Measurements from ENCODE around the gene CDK5. TPM values are rescaled to one million over a fixed set of nuclear protein-coding genes. Genes with fewer than 3 reads are reported as not detected.

CDK5 gene
- total and polyA plus RNA-seq, 9 of the 15 experiments (the other 6 are each of a cell fraction or from before 2014, with no cell fraction given): 3.2 to 38.0 (median 27.5) TPM

DNA sequence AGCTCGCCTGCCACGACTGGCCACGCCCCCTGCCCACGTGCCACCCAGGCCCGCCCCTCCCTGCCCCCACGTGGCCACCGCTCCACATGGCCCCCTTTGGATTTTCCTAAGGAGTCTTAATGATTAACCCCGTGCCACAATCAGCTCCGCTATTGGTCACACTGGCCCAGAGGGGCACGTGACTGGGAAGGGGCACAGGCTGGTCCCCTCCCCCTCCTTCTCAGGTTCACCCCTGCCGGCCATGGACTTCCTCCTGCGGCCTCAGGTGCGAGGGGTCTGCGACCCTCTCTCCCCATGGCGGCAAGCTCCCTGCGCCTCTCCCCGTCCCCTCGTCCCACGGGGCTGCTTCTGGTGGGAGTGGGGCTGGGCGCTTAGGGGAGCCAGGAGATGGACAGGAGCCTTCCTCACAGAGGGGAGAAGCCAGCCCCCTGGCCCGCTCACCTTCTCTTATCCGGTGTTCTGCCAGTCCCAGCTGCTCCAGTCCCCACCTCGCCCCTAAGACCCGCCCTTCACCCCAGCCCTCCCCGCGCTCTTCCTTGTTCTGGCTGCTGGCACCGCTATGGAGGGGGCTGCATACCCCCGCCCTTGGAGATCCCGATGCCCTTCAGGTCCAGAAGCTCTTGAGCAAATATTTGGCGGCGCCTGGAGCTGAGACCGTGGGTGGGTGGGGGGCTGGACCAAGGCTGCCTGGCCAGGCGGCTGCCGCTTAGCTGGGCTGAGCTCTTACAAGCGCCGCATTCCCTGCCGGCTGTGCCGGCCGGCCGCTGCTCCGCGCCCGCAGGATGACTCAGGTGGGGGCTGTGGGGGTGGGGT, 4.9 kb upstream of the CDK5 start (continued):
- TF ChIP-seq, protein P1, sequence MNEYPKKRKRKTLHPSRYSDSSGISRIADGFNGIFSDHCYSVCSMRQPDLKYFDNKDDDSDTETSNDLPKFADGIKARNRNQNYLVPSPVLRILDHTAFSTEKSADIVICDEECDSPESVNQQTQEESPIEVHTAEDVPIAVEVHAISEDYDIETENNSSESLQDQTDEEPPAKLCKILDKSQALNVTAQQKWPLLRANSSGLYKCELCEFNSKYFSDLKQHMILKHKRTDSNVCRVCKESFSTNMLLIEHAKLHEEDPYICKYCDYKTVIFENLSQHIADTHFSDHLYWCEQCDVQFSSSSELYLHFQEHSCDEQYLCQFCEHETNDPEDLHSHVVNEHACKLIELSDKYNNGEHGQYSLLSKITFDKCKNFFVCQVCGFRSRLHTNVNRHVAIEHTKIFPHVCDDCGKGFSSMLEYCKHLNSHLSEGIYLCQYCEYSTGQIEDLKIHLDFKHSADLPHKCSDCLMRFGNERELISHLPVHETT (CRISPR knock-in tag; conservative IDR thresholded peaks at IDR 0.05 in 1 of 2, IDR thresholded peaks at IDR 0.05 in 1 of 2): peak in 1 of 2 experiments; percentile 54; a peak in 1 of 4 replicates
- TF ChIP-seq CHD2 (IDR thresholded peaks at IDR 0.05; ENCODE audit: low read depth, low read length) (0 out of 2 replicates have a peak, but pooled peaks have one; percentile 27), ZNF224 (CRISPR knock-in tag; IDR thresholded peaks at IDR 0.05) (peak; percentile 55; the same call in 1 of the 2 replicates), STAT5A (IDR thresholded peaks at IDR 0.05; ENCODE audit: borderline replicate concordance, low read length) (no peak), ZNF318 (IDR thresholded peaks at IDR 0.05; ENCODE audit: borderline replicate concordance in 1 of 2, low read depth in 1 of 2) (no peak), CBFA2T2 (conservative IDR thresholded peaks at IDR 0.05) (peak; percentile 75), MTA3 (IDR thresholded peaks at IDR 0.05; ENCODE audit: borderline replicate concordance) (no peak; the same call in 1 of the 2 replicates), RAD51 (IDR thresholded peaks at IDR 0.05; ENCODE audit: borderline replicate concordance, low read depth) (peak; percentile 95), HMGN3 (IDR thresholded peaks at IDR 0.05; ENCODE audit: borderline replicate concordance, extremely low read depth, insufficient read length, low read depth, low read length) (peak; percentile 89), NFATC3 (IDR thresholded peaks at IDR 0.05) (no peak), CXXC5 (CRISPR knock-in tag; IDR thresholded peaks at IDR 0.05) (no peak), ZNF695 (CRISPR knock-in tag; IDR thresholded peaks at IDR 0.05) (0 out of 2 replicates have a peak, but pooled peaks have one; percentile 5)
- TF ChIP-seq, protein P2, sequence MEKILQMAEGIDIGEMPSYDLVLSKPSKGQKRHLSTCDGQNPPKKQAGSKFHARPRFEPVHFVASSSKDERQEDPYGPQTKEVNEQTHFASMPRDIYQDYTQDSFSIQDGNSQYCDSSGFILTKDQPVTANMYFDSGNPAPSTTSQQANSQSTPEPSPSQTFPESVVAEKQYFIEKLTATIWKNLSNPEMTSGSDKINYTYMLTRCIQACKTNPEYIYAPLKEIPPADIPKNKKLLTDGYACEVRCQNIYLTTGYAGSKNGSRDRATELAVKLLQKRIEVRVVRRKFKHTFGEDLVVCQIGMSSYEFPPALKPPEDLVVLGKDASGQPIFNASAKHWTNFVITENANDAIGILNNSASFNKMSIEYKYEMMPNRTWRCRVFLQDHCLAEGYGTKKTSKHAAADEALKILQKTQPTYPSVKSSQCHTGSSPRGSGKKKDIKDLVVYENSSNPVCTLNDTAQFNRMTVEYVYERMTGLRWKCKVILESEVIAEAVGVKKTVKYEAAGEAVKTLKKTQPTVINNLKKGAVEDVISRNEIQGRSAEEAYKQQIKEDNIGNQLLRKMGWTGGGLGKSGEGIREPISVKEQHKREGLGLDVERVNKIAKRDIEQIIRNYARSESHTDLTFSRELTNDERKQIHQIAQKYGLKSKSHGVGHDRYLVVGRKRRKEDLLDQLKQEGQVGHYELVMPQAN (IDR thresholded peaks at IDR 0.05; ENCODE audit: borderline replicate concordance): peak; percentile 99

Measured in K562 (cell line).